Activated CD8-positive, alpha-beta T cell treated with anti-CD3 and anti-CD28 coated beads for 36 hours (primary cell): ENCODE measurements around the gene RAB11B. TPM values are rescaled to one million over a fixed set of nuclear protein-coding genes. Genes with fewer than 3 reads are reported as not detected.
A peak's percentile ranks its signal among the peaks of the same experiment; 100 is the strongest.

Experiments
- ATAC-seq: fragments of 200-7000 bp; cut with Tn5 transposase; one replicate; pipeline ENCODE4 v1.10.0; 2021; ENCODE audit warnings: mild to moderate bottlenecking, moderate library complexity
- CTCF ChIA-PET: fragments of 350-600 bp; sonication (Branson Sonifier 250); formaldehyde crosslinking; loops from one replicate; lab custom pipeline; 2021; ENCODE audit warnings: antibody characterized with exemption; lab: Charles Lee
- POLR2A ChIA-PET: fragments of 350-600 bp; sonication (Branson Sonifier 250); formaldehyde crosslinking; loops from one replicate; lab custom pipeline; 2021; ENCODE audit warnings: antibody characterized with exemption; lab: Charles Lee
- DNase-seq: peaks from one replicate; pipeline ENCODE4 v3.0.0-alpha.2; 2020
- H3K27ac Mint-ChIP-seq: one replicate; pipeline ENCODE4 v1.8.0; 2021; ENCODE audit warnings: mild to moderate bottlenecking, mixed read lengths
- H3K27me3 Mint-ChIP-seq: one replicate; pipeline ENCODE4 v1.8.0; 2021; ENCODE audit warnings: mixed read lengths
- H3K36me3 Mint-ChIP-seq: one replicate; pipeline ENCODE4 v1.8.0; 2021; ENCODE audit warnings: low read depth, mixed read lengths
- H3K4me1 Mint-ChIP-seq: one replicate; pipeline ENCODE4 v1.8.0; 2021; ENCODE audit warnings: low read depth, mixed read lengths
- H3K4me3 Mint-ChIP-seq: one replicate; pipeline ENCODE4 v1.8.0; 2021; ENCODE audit warnings: mild to moderate bottlenecking, moderate library complexity, mixed read lengths
- H3K9me3 Mint-ChIP-seq: one replicate; pipeline ENCODE4 v1.8.0; 2021; ENCODE audit warnings: mixed read lengths
- intact Hi-C: fragments of 100-400 bp; cut with micrococcal nuclease; formaldehyde crosslinking; loops from one replicate; pipeline ENCODE4 v1.10.0; 2022
- total RNA-seq, 2 experiments: library from RNA; stranded (reverse); gene quantifications; one replicate each; pipeline ENCODE4 v1.2.3, GENCODE V29; 2021
- TF ChIP-seq, protein P1 (sequence below): fragments of 200-600 bp; IDR thresholded peaks from one replicate; pipeline ENCODE4 v1.8.0; 2022; ENCODE audit warnings: antibody characterized with exemption, mild to moderate bottlenecking

RAB11B gene
- total RNA-seq, 2 experiments from 2014 or later = 74.3 to 77.4 TPM

DNA sequence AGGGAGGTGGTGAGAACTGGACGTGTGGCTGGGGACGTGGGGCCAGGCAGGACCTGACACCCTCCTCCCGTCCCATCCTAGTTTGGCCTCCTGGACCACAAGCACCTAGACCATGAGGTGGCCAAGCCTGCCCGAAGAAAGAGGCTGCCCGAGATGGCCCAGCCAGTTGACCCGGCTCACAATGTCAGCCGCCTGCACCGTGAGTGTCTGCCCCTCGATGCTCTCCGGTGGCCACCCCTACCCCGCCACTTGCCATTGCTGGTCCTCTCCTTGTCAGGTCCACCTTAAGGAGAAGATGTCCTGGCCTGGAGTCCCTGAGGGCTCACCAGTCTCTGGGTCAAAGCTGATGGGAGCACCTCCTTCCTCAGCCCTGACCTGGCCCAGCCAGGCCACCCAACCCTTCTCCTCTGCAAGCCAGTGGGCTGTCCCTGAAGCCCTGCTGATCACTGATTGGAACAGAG, 24.0 kb upstream of the RAB11B start:
- H3K36me3 Mint-ChIP-seq = peaks cover 12% of the 10 kb centered on the region
- ATAC-seq = no peak
- H3K4me3 Mint-ChIP-seq = peak overlapping the region; percentile 26
- POLR2A ChIA-PET = interaction anchor here (0.6 kb wide), 1 partner anchor 62 kb away, joined by 3 read pairs; no protein-coding TSS in a partner anchor
- no peaks in the 10 kb centered on the region for H3K9me3 Mint-ChIP-seq
- no peak for DNase-seq
- TF ChIP-seq, protein P1, sequence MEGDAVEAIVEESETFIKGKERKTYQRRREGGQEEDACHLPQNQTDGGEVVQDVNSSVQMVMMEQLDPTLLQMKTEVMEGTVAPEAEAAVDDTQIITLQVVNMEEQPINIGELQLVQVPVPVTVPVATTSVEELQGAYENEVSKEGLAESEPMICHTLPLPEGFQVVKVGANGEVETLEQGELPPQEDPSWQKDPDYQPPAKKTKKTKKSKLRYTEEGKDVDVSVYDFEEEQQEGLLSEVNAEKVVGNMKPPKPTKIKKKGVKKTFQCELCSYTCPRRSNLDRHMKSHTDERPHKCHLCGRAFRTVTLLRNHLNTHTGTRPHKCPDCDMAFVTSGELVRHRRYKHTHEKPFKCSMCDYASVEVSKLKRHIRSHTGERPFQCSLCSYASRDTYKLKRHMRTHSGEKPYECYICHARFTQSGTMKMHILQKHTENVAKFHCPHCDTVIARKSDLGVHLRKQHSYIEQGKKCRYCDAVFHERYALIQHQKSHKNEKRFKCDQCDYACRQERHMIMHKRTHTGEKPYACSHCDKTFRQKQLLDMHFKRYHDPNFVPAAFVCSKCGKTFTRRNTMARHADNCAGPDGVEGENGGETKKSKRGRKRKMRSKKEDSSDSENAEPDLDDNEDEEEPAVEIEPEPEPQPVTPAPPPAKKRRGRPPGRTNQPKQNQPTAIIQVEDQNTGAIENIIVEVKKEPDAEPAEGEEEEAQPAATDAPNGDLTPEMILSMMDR = no peak
- peaks cover 37% of the 10 kb centered on the region for H3K4me1 Mint-ChIP-seq
- no peak overlapping the region for H3K27ac Mint-ChIP-seq
- intact Hi-C loops = no loop called here
- peaks cover 50% of the 10 kb centered on the region for H3K27me3 Mint-ChIP-seq
- CTCF ChIA-PET = interaction anchor here (0.7 to 8.3 kb wide), 3 partner anchors 13 to 81 kb away, joined by 3 to 67 read pairs (median 5); partner anchors contain the start of gene MARCHF2

- H3K4me3 Mint-ChIP-seq = peak overlapping the region; percentile 19
- peaks cover 46% of the 10 kb centered on the region for H3K27me3 Mint-ChIP-seq
- DNase-seq = no peak
- peaks cover 33% of the 10 kb centered on the region for H3K4me1 Mint-ChIP-seq
- TF ChIP-seq, protein P1 = no peak
- H3K9me3 Mint-ChIP-seq = no peaks in the 10 kb centered on the region
- H3K27ac Mint-ChIP-seq = no peak overlapping the region
- intact Hi-C loops = no loop called here
- ChIA-PET POLR2A (no interaction called here), CTCF (interaction anchor here (0.7 to 8.3 kb wide), 2 partner anchors 14 to 80 kb away, joined by 3 to 67 read pairs; no protein-coding TSS in a partner anchor)
- ATAC-seq = no peak
- H3K36me3 Mint-ChIP-seq = peaks cover 12% of the 10 kb centered on the region
These were observed 23.2 kb upstream of the RAB11B start for GRCh38 chr19:8366961-8367326.

GRCh38 chr19:8367327-8368001, 22.7 kb upstream of the RAB11B start:
- intact Hi-C loops = no loop called here
- DNase-seq = no peak
- Mint-ChIP-seq H3K4me3 (peak overlapping the region; percentile 19), H3K36me3 (peaks cover 12% of the 10 kb centered on the region), H3K27me3 (peaks cover 41% of the 10 kb centered on the region), H3K27ac (no peak overlapping the region), H3K4me1 (peaks cover 27% of the 10 kb centered on the region), H3K9me3 (no peaks in the 10 kb centered on the region)
- CTCF ChIA-PET = interaction anchor here (8.3 kb wide), 1 partner anchor 14 kb away, joined by 67 read pairs; no protein-coding TSS in a partner anchor
- TF ChIP-seq, protein P1 = no peak
- POLR2A ChIA-PET = no interaction called here
- no peak for ATAC-seq

DNA sequence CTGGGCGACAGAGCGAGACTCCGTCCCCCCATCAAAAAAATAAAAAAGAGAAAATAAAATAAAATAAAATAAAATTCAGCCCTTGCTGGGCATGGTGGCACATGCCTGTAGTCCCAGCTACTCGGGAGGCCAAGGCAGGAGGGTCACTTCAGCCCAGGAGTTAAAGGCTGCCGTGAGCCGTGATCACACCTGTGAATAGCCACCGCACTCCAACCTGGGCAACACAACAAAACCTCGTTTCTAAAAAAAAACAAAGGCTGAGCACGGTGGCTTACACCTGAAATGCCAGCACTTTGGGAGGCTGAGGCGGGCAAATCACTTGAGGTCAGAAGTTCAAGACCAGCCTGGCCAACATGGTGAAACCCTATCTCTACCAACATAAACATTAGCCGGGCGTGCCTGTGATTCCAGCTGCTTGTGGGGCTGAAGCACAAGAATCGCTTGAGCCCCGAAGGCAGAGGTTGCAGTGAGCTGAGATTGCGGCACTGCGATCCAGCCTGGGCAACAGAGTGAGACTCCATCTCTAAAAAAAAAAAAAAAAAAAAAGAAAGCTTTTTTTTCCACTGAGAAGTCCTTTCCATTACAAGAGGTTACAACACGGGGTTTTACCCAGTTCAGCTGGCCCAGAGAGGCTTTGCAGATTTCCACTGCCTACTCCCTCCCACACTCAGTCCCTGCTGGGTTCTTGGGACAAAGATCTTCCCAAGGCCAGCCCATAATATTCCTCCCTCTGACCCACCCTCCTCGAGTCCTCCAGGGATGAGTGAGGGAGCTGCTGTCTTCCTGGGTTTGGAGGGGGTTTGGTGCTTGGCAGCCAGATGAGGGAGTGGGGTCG, 19.8 kb upstream of the RAB11B start:
- POLR2A ChIA-PET = interaction anchor here (0.6 kb wide), 1 partner anchor 86 kb away, joined by 3 read pairs; no protein-coding TSS in a partner anchor
- H3K36me3 Mint-ChIP-seq = peaks cover 15% of the 10 kb centered on the region

More for the DNA sequence above, 19.8 kb upstream of the RAB11B start:
- no peak for ATAC-seq
- Mint-ChIP-seq H3K27ac (no peak overlapping the region), H3K27me3 (peaks cover 29% of the 10 kb centered on the region), H3K9me3 (no peaks in the 10 kb centered on the region), H3K4me1 (peaks cover 14% of the 10 kb centered on the region), H3K4me3 (no peak overlapping the region)
- no peak for DNase-seq
- intact Hi-C loops = no loop called here
- CTCF ChIA-PET = interaction anchor here (0.6 to 1.3 kb wide), 3 partner anchors 16 to 117 kb away, joined by 3 read pairs; no protein-coding TSS in a partner anchor
- TF ChIP-seq, protein P1 = no peak
